Mesenchymal stem cell (in vitro differentiated cells and primary cell): ENCODE measurements around the gene NUP37.
"Not testable (repeated sequence)": the region's sequence is repeated elsewhere in the genome, so short reads cannot be mapped to it uniquely, and the experiment has no call there.

ENCODE experiments used
- DNase-seq: peaks from one replicate; pipeline ENCODE4 v3.0.0-alpha.2; 2013
- H2AFZ ChIP-seq: one replicate; pipeline ENCODE4 v1.6.1; 2013; ENCODE audit warnings: low read depth, mild to moderate bottlenecking, control low read depth, inconsistent platforms, low read length, moderate library complexity
- H2AK5ac ChIP-seq: 2 replicates; pipeline ENCODE4 v1.6.1; 2013; ENCODE audit warnings: low read length, moderate library complexity, mild to moderate bottlenecking, inconsistent platforms; ENCODE audit not compliant: severe bottlenecking
- H2BK120ac ChIP-seq: one replicate; pipeline ENCODE4 v1.6.1; 2013; ENCODE audit warnings: low read depth, mild to moderate bottlenecking, inconsistent platforms, low read length, moderate library complexity
- H2BK12ac ChIP-seq, 2 experiments: one replicate each; pipeline ENCODE4 v1.6.1; 2013; ENCODE audit warnings: inconsistent platforms in 2 of 2, low read length in 2 of 2, mild to moderate bottlenecking in 2 of 2, moderate library complexity in 2 of 2, control low read depth in 1 of 2
- H2BK15ac ChIP-seq: one replicate; pipeline ENCODE4 v1.6.1; 2013; ENCODE audit warnings: mild to moderate bottlenecking, low read depth, inconsistent platforms; ENCODE audit not compliant: poor library complexity, severe bottlenecking
- H2BK5ac ChIP-seq: 2 replicates; pipeline ENCODE4 v1.6.1; 2013; ENCODE audit warnings: low read depth, mild to moderate bottlenecking, low read length, control low read depth, inconsistent platforms; ENCODE audit not compliant: poor library complexity, severe bottlenecking
- H3K14ac ChIP-seq, 2 experiments: one replicate each; pipeline ENCODE4 v1.6.1; 2013; ENCODE audit warnings: inconsistent platforms in 2 of 2, low read length in 2 of 2, control low read depth in 1 of 2, mild to moderate bottlenecking in 1 of 2, moderate library complexity in 1 of 2
- H3K18ac ChIP-seq, 2 experiments: one replicate each; pipeline ENCODE4 v1.6.1; 2013; ENCODE audit warnings: inconsistent platforms in 2 of 2, low read length in 2 of 2, control low read depth in 1 of 2, low read depth in 1 of 2, mild to moderate bottlenecking in 1 of 2
- H3K23ac ChIP-seq, 2 experiments: one replicate each; pipeline ENCODE4 v1.6.1; 2013; ENCODE audit warnings: inconsistent platforms in 2 of 2, low read length in 2 of 2, mild to moderate bottlenecking in 2 of 2, moderate library complexity in 2 of 2, control low read depth in 1 of 2
- H3K27ac ChIP-seq: 2 replicates; pipeline ENCODE4 v1.5.1; 2013; ENCODE audit warnings: mild to moderate bottlenecking, moderate library complexity, low read length, control low read depth, inconsistent platforms; ENCODE audit not compliant: poor library complexity, severe bottlenecking
- H3K27me3 ChIP-seq, 2 experiments: 2 replicates each; pipeline versions ENCODE4 v1.6.1 to v1.7.0; 2013; ENCODE audit warnings: low read length in 2 of 2, mild to moderate bottlenecking in 2 of 2, moderate library complexity in 2 of 2, control low read depth in 1 of 2, inconsistent platforms in 1 of 2; ENCODE audit not compliant: control insufficient read depth in 1 of 2, insufficient read depth in 1 of 2
- H3K36me3 ChIP-seq, 2 experiments: 2 replicates each; pipeline versions ENCODE4 v1.6.1 to v1.7.0; 2013; ENCODE audit warnings: low read length in 2 of 2, control low read depth in 1 of 2, inconsistent platforms in 1 of 2, low read depth in 1 of 2, mild to moderate bottlenecking in 1 of 2; ENCODE audit not compliant: insufficient read depth in 2 of 2, control insufficient read depth in 1 of 2
- H3K4ac ChIP-seq, 2 experiments: one replicate each; pipeline ENCODE4 v1.6.1; 2013; ENCODE audit warnings: inconsistent platforms in 2 of 2, low read length in 2 of 2, mild to moderate bottlenecking in 2 of 2, moderate library complexity in 2 of 2, control low read depth in 1 of 2, low read depth in 1 of 2
- H3K4me1 ChIP-seq: 2 replicates; pipeline ENCODE4 v1.6.1; 2013; ENCODE audit warnings: low read depth, low read length, control low read depth; ENCODE audit not compliant: control insufficient read depth, insufficient read depth
- H3K4me2 ChIP-seq: 2 replicates; pipeline ENCODE4 v1.6.1; 2013; ENCODE audit warnings: low read length, mild to moderate bottlenecking, inconsistent platforms; ENCODE audit not compliant: poor library complexity, severe bottlenecking
- H3K4me3 ChIP-seq, 2 experiments: 2 replicates each; pipeline versions ENCODE4 v1.5.1 to v1.7.0; 2013; ENCODE audit warnings: low read length in 2 of 2, mild to moderate bottlenecking in 2 of 2, control low read depth in 1 of 2, low read depth in 1 of 2; ENCODE audit not compliant: insufficient read depth in 1 of 2
- H3K79me1 ChIP-seq: replicated peaks from 2 replicates; pipeline ENCODE4 v1.6.1; 2013; ENCODE audit warnings: mild to moderate bottlenecking, control low read depth, low read length, inconsistent platforms; ENCODE audit not compliant: poor library complexity, severe bottlenecking
- H3K9ac ChIP-seq: 2 replicates; pipeline ENCODE4 v1.7.0; 2013; ENCODE audit warnings: mild to moderate bottlenecking, low read length, moderate library complexity
- H3K9me3 ChIP-seq: 2 replicates; pipeline ENCODE4 v1.7.0; 2013; ENCODE audit warnings: mild to moderate bottlenecking, low read length; ENCODE audit not compliant: control insufficient read depth
- H4K8ac ChIP-seq: one replicate; pipeline ENCODE4 v1.6.1; 2013; ENCODE audit warnings: inconsistent platforms, mild to moderate bottlenecking, low read length, moderate library complexity
- H4K91ac ChIP-seq: one replicate; pipeline ENCODE4 v1.6.1; 2013; ENCODE audit warnings: mild to moderate bottlenecking, low read length, inconsistent platforms
- WGBS: methylation state at CpG from one replicate; pipeline ENCODE4 v1.1.7; 2013; ENCODE audit warnings: mixed read lengths; 5-methylcytosine and 5-hydroxymethylcytosine counted together

Gene NUP37

DNA sequence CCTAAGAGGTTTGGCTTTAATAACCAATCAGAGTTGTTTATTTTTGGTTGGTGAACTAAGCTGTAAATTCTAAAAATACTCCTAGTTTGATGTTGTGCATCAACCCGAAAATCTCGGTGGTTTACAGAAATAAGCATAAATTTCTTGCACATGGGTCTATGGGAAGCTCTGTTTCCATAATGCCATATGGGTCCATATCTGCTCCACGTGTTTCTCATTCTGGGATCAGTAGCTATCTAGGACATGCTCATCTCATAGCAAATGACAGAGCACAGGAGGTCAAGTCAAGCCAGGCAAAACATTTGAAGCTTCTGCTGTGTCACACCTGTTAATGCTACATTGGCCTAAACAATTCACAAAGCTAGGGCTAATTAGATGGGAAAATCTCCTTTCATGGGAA lies 23.1 kb downstream of the NUP37 start:
- Histone ChIP-seq H3K27me3 (no peaks in the 10 kb centered on the region), H2BK15ac (no peak overlapping the region), H3K18ac (no peak overlapping the region), H4K8ac (no peak overlapping the region), H3K36me3 (peaks cover 3 to 52% of the 10 kb centered on the region in 2 experiments), H3K79me1 (peaks cover 3% of the 10 kb centered on the region), H3K23ac (no peak overlapping the region), H3K9ac (no peak overlapping the region), H3K4me3 (no peak overlapping the region), H3K27ac (no peak overlapping the region), H3K4ac (no peak overlapping the region), H2BK12ac (no peak overlapping the region), H2AFZ (no peak overlapping the region), H3K9me3 (no peaks in the 10 kb centered on the region), H2BK120ac (no peak overlapping the region), H4K91ac (no peak overlapping the region), H3K4me2 (no peak overlapping the region), H2BK5ac (no peak overlapping the region), H2AK5ac (no peak overlapping the region), H3K14ac (no peak overlapping the region), H3K4me1 (no peaks in the 10 kb centered on the region)
- WGBS = 90% methylated on average over 3 of the region's 3 CpGs
- DNase-seq = no peak

DNA sequence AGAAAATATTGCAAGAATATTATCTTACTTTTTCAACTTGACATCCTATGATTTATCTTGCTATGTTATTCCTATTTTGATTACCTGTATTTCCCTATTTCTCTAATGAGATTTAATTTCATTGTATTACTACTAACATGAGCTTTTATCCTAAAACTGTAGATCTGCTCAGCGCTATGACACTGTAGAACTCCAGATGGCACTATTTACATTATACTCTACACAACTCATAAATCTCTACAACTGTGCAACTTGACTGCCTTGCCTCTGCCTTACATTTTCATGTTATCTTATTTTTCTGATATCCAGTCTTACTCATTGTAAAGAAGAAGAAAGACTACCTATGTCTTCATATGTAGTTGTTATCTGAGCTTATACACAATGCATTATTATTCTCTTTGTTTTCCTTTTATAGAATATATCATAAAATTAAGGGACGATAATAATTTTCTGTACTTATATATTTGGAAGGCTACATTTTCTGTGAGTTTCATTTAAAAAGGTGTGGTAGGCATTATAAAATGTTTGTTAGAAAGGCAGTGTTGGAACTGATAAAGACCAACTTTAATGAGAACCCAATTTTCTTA lies 24.1 kb downstream of the NUP37 start:
- no peak overlapping the region for H2AK5ac ChIP-seq
- H3K18ac ChIP-seq = no peak overlapping the region
- H2BK5ac ChIP-seq = no peak overlapping the region
- peaks cover 3 to 47% of the 10 kb centered on the region in 2 experiments for H3K36me3 ChIP-seq
- no peaks in the 10 kb centered on the region for H3K9me3 ChIP-seq
- H2BK12ac ChIP-seq = no peak overlapping the region
- no peak overlapping the region for H4K91ac ChIP-seq
- H3K4me3 ChIP-seq = no peak overlapping the region
- no peak overlapping the region for H2AFZ ChIP-seq
- no peak overlapping the region for H3K27ac ChIP-seq
- no peaks in the 10 kb centered on the region for H3K27me3 ChIP-seq
- H3K4me2 ChIP-seq = no peak overlapping the region
- no peak overlapping the region for H3K23ac ChIP-seq
- H3K4me1 ChIP-seq = no peaks in the 10 kb centered on the region
- H3K14ac ChIP-seq = no peak overlapping the region
- H2BK120ac ChIP-seq = no peak overlapping the region
- no peak overlapping the region for H2BK15ac ChIP-seq
- 82% methylated on average over 2 of the region's 2 CpGs for WGBS
- no peak overlapping the region for H4K8ac ChIP-seq
- no peak overlapping the region for H3K9ac ChIP-seq
- peak; percentile 48 for DNase-seq
- no peak overlapping the region for H3K4ac ChIP-seq
- H3K79me1 ChIP-seq = peaks cover 3% of the 10 kb centered on the region

DNA sequence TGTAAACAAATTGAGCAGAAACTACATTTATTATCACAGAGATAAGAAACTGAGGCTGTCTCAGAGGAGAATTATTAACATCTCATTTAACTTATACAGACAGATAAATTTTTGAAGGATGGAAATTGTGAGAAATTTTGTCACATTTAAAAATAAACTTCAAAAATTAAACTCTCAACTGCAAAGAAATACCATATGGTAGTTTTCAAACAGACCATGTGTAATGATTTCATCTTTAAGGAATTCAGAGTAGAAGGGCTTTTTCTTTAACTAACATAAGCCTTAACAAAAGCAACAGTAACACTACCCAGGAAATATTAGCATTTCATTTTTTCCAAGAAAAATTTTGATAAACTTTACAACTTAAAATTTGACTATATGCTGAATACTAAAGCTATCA lies 26.6 kb downstream of the NUP37 start:
- Histone ChIP-seq H3K14ac (no peak overlapping the region), H2BK12ac (no peak overlapping the region), H2AK5ac (no peak overlapping the region), H3K27ac (no peak overlapping the region), H2BK5ac (no peak overlapping the region), H3K4me2 (no peak overlapping the region), H3K4me1 (no peaks in the 10 kb centered on the region), H3K9ac (peak overlapping the region; percentile 58), H3K36me3 (peaks cover 7 to 31% of the 10 kb centered on the region in 2 experiments), H2BK15ac (no peak overlapping the region), H4K8ac (no peak overlapping the region), H3K27me3 (no peaks in the 10 kb centered on the region), H3K9me3 (peaks cover 3% of the 10 kb centered on the region), H3K4me3 (no peak overlapping the region), H3K18ac (no peak overlapping the region), H3K4ac (no peak overlapping the region), H4K91ac (no peak overlapping the region), H3K23ac (no peak overlapping the region), H2AFZ (no peak overlapping the region), H3K79me1 (peaks cover 2% of the 10 kb centered on the region), H2BK120ac (no peak overlapping the region)
- peak; percentile 39 for DNase-seq

DNA sequence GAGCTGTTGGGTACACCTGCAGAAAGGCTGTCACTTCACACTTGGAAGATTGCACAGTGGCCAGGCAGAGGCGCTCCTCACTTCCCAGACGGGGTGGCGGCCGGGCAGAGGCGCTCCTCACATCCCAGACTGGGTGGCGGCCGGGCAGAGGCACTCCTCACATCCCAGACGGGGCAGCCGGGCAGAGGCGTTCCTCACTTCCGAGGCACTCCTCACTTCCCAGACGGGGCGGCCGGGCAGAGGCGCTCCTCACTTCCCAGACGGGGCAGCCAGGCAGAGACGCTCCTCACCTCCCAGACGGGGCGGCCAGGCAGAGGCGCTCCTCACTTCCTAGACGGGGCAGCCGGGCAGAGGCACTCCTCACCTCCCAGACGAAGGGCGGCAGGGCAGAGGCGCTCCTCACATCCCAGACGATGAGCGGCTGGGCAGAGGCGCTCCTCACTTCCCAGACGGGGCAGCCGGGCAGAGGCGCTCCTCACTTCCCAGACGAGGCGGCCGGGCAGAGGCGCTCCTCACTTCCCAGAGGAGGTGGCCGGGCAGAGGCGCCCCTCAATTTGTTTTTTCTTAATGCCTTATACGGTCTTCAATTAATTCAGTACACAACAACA lies 30.6 kb downstream of the NUP37 start:
- not testable (repeated sequence) for H3K9me3 ChIP-seq, H3K18ac ChIP-seq, H4K91ac ChIP-seq, H2BK5ac ChIP-seq, H3K4me2 ChIP-seq, DNase-seq, H2AK5ac ChIP-seq, H3K23ac ChIP-seq, H3K79me1 ChIP-seq, H2BK12ac ChIP-seq, H3K27me3 ChIP-seq, H4K8ac ChIP-seq, H3K4ac ChIP-seq, H3K4me3 ChIP-seq, H3K4me1 ChIP-seq, H2BK15ac ChIP-seq, H2AFZ ChIP-seq, H3K14ac ChIP-seq, H3K9ac ChIP-seq, H2BK120ac ChIP-seq, H3K27ac ChIP-seq
- WGBS = 96% methylated on average over 36 of the region's 38 CpGs
- H3K36me3 ChIP-seq = peaks cover 8 to 15% of the 10 kb centered on the region in 2 experiments
